Measurements from ENCODE around the gene RNPEPL1. TPM values are rescaled to one million over a fixed set of nuclear protein-coding genes. Genes with fewer than 3 reads are reported as not detected.

RNPEPL1 gene
- polyA plus RNA-seq, 3 donors = 15.4 to 100 (median 36.4) TPM

- peaks cover 6% of the 10 kb centered on the region for H4K20me1 ChIP-seq (ENCODE audit: insufficient read depth, low read length)
- H3K27me3 Mint-ChIP-seq (ENCODE audit: low read depth in 3 of 3) = peaks cover 0 to 1% (median 0%) of the 10 kb centered on the region in 3 donors
- no peak overlapping the region for H3K27ac ChIP-seq (ENCODE audit: low read depth in 1 of 2, low read length in 2 of 2)
- peaks cover 4 to 11% of the 10 kb centered on the region in 2 donors for H3K9me3 ChIP-seq (replicated peaks in 1 of 2; ENCODE audit: control insufficient read depth in 1 of 2, insufficient read depth in 1 of 2, low read length in 2 of 2)
- H3K4me1 Mint-ChIP-seq = peaks cover 41% of the 10 kb centered on the region
- no peak overlapping the region for H3K4me3 Mint-ChIP-seq
- peaks cover 25 to 43% of the 10 kb centered on the region in 2 donors for H3K36me3 Mint-ChIP-seq
- H2AFZ ChIP-seq (ENCODE audit: insufficient read depth, low read depth, low read length, poor library complexity, severe bottlenecking) = no peak overlapping the region
- no peak for DNase-seq
- peaks cover 5 to 13% (median 7%) of the 10 kb centered on the region in 7 donors for H3K9me3 Mint-ChIP-seq
- WGBS (ENCODE audit: insufficient coverage) = 94% methylated on average over 10 of the region's 17 CpGs
- intact Hi-C loops (cut with micrococcal nuclease) = loop anchor here in 1 of 2 donors (5.0 kb wide), 1 partner anchor 66 kb away; the partner anchor contains the start of gene DUSP28
- no peak overlapping the region for H3K4me3 ChIP-seq (replicated peaks in 1 of 3; ENCODE audit: low read depth in 2 of 3, low read length in 3 of 3)
- H3K27ac Mint-ChIP-seq = peak overlapping the region in 5 of 7 donors; percentile 84 to 93 (median 85)
- no peak overlapping the region for H3K9ac ChIP-seq (ENCODE audit: insufficient read depth, low read length, poor library complexity, severe bottlenecking)
- peaks cover 19% of the 10 kb centered on the region for H3K79me2 ChIP-seq (ENCODE audit: insufficient read depth, low read length)
- peaks cover 34 to 35% of the 10 kb centered on the region in 2 donors for H3K36me3 ChIP-seq (replicated peaks in 1 of 2; ENCODE audit: control insufficient read depth in 1 of 2, insufficient read depth in 2 of 2, low read length in 2 of 2)
- peaks cover 48 to 53% of the 10 kb centered on the region in 2 donors for H3K4me1 ChIP-seq (ENCODE audit: control insufficient read depth in 1 of 2, insufficient read depth in 2 of 2, low read length in 2 of 2)
- no peak for TF ChIP-seq CTCF (IDR thresholded peaks at IDR 0.05)
- no peaks in the 10 kb centered on the region for H3K27me3 ChIP-seq (ENCODE audit: control insufficient read depth in 2 of 2, insufficient read depth in 2 of 2, low read length in 2 of 2)
- no peak overlapping the region for H3K4me2 ChIP-seq (replicated peaks; ENCODE audit: extremely low read depth, low read length, poor library complexity, severe bottlenecking)
Observed at GRCh38 chr2:240627736-240628506, 59.6 kb downstream of the RNPEPL1 start.

GRCh38 chr2:240628507-240628807 is 60.2 kb downstream of the RNPEPL1 start:
- Histone ChIP-seq H3K4me2 (replicated peaks; ENCODE audit: extremely low read depth, low read length, poor library complexity, severe bottlenecking) (no peak overlapping the region), H3K9me3 (replicated peaks in 1 of 2; ENCODE audit: control insufficient read depth in 1 of 2, insufficient read depth in 1 of 2, low read length in 2 of 2) (peaks cover 4 to 11% of the 10 kb centered on the region in 2 donors), H3K36me3 (replicated peaks in 1 of 2; ENCODE audit: control insufficient read depth in 1 of 2, insufficient read depth in 2 of 2, low read length in 2 of 2) (peaks cover 34 to 35% of the 10 kb centered on the region in 2 donors), H3K27ac (ENCODE audit: low read depth in 1 of 2, low read length in 2 of 2) (no peak overlapping the region), H2AFZ (ENCODE audit: insufficient read depth, low read depth, low read length, poor library complexity, severe bottlenecking) (no peak overlapping the region), H3K4me1 (ENCODE audit: control insufficient read depth in 1 of 2, insufficient read depth in 2 of 2, low read length in 2 of 2) (peaks cover 43 to 47% of the 10 kb centered on the region in 2 donors), H4K20me1 (ENCODE audit: insufficient read depth, low read length) (peaks cover 6% of the 10 kb centered on the region), H3K9ac (ENCODE audit: insufficient read depth, low read length, poor library complexity, severe bottlenecking) (no peak overlapping the region), H3K4me3 (replicated peaks in 1 of 3; ENCODE audit: low read depth in 2 of 3, low read length in 3 of 3) (no peak overlapping the region), H3K79me2 (ENCODE audit: insufficient read depth, low read length) (peaks cover 19% of the 10 kb centered on the region), H3K27me3 (ENCODE audit: control insufficient read depth in 2 of 2, insufficient read depth in 2 of 2, low read length in 2 of 2) (no peaks in the 10 kb centered on the region)
- peaks cover 23 to 44% of the 10 kb centered on the region in 2 donors for H3K36me3 Mint-ChIP-seq
- intact Hi-C loops (cut with micrococcal nuclease) = loop anchor here in 1 of 2 donors (5.0 kb wide), 1 partner anchor 66 kb away; the partner anchor contains the start of gene DUSP28
- peaks cover 7 to 18% (median 12%) of the 10 kb centered on the region in 7 donors for H3K9me3 Mint-ChIP-seq
- no peak for DNase-seq
- H3K27me3 Mint-ChIP-seq (ENCODE audit: low read depth in 3 of 3) = peaks cover 0 to 3% (median 0%) of the 10 kb centered on the region in 3 donors
- TF ChIP-seq CTCF (IDR thresholded peaks at IDR 0.05) = no peak
- 100% methylated on average over 4 of the region's 7 CpGs for WGBS (ENCODE audit: insufficient coverage)
- no peak overlapping the region for H3K27ac Mint-ChIP-seq
- H3K4me1 Mint-ChIP-seq = peaks cover 35% of the 10 kb centered on the region
- no peak overlapping the region for H3K4me3 Mint-ChIP-seq

Measured in CD14-positive monocyte (primary cell).